ENCODE measurements around the gene ABTB1.

DNA sequence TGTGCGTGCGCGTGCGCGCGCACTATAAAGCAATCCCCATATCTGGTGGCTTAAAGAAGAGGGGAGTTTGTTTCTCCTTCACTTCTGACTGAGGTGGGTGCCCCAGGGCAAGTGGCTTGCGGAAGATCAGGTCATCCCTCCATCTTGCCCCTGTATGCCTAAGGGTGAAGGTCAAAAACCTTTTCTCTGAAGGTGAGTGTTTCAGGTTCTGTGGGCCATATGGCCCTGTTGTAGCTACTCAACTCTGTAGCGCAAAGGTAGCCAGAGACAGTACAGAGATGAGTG, 5.5 kb downstream of the ABTB1 start:
- TF ChIP-seq, protein P1, sequence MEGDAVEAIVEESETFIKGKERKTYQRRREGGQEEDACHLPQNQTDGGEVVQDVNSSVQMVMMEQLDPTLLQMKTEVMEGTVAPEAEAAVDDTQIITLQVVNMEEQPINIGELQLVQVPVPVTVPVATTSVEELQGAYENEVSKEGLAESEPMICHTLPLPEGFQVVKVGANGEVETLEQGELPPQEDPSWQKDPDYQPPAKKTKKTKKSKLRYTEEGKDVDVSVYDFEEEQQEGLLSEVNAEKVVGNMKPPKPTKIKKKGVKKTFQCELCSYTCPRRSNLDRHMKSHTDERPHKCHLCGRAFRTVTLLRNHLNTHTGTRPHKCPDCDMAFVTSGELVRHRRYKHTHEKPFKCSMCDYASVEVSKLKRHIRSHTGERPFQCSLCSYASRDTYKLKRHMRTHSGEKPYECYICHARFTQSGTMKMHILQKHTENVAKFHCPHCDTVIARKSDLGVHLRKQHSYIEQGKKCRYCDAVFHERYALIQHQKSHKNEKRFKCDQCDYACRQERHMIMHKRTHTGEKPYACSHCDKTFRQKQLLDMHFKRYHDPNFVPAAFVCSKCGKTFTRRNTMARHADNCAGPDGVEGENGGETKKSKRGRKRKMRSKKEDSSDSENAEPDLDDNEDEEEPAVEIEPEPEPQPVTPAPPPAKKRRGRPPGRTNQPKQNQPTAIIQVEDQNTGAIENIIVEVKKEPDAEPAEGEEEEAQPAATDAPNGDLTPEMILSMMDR (conservative IDR thresholded peaks at IDR 0.05; ENCODE audit: low read depth, low read length): no peak
- no peak for TF ChIP-seq EZH2 (IDR thresholded peaks at IDR 0.05; ENCODE audit: low read length, unreplicated experiment)
